Activated gamma-delta T cell treated with Interleukin-2 at 50 U/mL for 16 hours (primary cell): ENCODE results near the gene SASH3.
A peak's percentile ranks its signal among the peaks of the same experiment; 100 is the strongest.
"Not testable (repeated sequence)": the region's sequence is repeated elsewhere in the genome, so short reads cannot be mapped to it uniquely, and the experiment has no call there.

ENCODE experiments used
- DNase-seq: peaks from one replicate; pipeline ENCODE4 v3.0.0-alpha.2; 2020

The SASH3 gene

GRCh38 chrX:129779747-129780146, at the start of gene SASH3:
Gene SASH3, plus strand, starts transcription at chrX:129779949. Its CDS starts 149 bp downstream, at chrX:129780098.
- DNase-seq: peak; percentile 71

GRCh38 chrX:129731228-129731627, 48.5 kb upstream of the SASH3 start:
- no peak for DNase-seq

GRCh38 chrX:129732857-129733256, 46.9 kb upstream of the SASH3 start:
- no peak for DNase-seq

- DNase-seq: no peak
Measured at GRCh38 chrX:129733335-129733734, 46.4 kb upstream of the SASH3 start.

- no peak for DNase-seq
Measured at GRCh38 chrX:129736491-129736890, 43.3 kb upstream of the SASH3 start.

DNA sequence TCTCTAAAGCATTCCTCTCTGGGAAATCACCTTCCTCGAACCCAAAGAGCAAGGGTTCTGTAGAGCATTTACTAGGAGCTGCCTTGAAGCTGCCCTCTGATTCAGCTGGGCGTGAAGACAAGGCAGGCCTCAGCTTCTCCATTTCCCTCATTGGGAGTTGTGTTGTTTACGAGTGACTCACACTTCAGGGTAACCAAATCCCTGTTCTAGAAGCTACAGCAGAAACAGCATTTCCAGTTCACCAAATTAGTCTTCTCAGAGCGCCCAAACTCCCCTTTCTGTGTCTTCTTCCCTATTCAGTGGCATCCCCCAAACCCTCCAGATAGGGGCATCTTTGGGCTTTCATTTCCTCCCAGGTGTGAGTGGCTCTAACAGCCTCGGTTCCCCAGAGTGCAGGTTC, 41.8 kb upstream of the SASH3 start:
- DNase-seq: no peak

- DNase-seq: no peak
Measured at GRCh38 chrX:129738466-129739308, 41.1 kb upstream of the SASH3 start, which contains the start of gene XPNPEP2. Gene XPNPEP2, plus strand, starts transcription at chrX:129738979. Its CDS starts 235 bp downstream, at chrX:129739214.

- DNase-seq: no peak
Measured at GRCh38 chrX:129739578-129739977, 40.2 kb upstream of the SASH3 start.

DNA sequence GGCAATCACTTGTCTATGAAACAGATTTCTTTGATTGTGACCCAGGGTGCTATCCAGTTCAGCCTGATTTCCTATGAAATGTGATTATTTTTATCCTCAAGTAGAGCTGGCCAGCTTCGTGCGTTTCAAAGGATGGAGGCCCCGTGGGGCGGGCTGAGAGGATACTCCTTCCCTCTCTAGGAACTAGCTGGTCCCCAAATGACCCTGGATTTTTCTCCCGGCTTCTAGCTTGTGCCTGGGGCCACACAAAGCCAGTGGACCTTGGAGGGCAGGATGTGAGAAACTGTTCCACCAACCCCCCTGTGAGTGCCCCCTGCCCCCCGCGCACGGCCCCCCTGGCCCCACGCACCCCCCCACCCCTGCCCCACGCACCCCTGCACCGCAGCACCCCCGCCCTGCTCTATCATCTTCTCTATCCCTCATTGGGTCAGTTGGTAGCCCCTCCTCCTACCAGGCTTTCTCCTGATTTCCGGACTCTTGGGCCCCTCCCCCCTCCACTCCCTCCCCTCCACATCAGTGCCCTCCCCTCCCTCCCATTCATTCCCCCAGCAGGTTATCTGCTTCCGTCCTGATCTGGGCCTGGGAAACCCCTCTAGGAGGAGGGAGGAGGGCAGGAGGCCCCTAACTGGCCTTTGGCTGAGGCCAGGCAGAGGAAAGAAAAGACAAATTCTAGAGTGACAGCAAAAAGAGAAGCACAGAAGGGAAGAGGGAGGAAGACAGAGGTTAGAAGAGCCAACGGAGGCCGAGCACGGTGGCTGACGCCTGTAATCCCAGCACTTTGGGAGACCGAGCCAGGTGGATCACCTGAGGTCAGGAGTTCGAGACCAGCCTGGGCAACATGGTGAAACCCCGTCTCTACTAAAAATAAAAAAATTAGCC, 37.6 kb upstream of the SASH3 start:
- DNase-seq: no peak

- DNase-seq: not testable (repeated sequence)
Measured at GRCh38 chrX:129742759-129743152, 37.0 kb upstream of the SASH3 start.

DNA sequence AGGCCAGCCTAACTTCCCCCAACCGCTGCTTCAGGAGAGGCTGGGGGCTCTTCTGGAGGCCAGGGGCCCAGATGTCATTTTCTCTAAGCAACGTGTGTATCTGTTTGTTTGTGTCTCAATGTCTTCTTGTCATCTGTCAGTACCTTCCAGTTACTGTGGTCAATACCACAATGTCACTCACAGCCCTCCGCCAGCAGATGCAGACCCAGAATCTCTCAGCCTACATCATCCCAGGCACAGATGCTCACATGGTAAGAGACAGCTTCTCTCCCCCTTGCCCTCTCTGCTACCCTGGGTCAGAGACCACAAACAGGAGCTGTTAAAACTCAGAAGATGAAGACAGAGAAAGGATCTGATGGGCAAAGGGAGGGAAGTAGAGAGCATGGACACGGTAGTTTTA, 35.9 kb upstream of the SASH3 start:
- DNase-seq: no peak

- no peak for DNase-seq
Measured at GRCh38 chrX:129744861-129745321, 34.9 kb upstream of the SASH3 start.

DNA sequence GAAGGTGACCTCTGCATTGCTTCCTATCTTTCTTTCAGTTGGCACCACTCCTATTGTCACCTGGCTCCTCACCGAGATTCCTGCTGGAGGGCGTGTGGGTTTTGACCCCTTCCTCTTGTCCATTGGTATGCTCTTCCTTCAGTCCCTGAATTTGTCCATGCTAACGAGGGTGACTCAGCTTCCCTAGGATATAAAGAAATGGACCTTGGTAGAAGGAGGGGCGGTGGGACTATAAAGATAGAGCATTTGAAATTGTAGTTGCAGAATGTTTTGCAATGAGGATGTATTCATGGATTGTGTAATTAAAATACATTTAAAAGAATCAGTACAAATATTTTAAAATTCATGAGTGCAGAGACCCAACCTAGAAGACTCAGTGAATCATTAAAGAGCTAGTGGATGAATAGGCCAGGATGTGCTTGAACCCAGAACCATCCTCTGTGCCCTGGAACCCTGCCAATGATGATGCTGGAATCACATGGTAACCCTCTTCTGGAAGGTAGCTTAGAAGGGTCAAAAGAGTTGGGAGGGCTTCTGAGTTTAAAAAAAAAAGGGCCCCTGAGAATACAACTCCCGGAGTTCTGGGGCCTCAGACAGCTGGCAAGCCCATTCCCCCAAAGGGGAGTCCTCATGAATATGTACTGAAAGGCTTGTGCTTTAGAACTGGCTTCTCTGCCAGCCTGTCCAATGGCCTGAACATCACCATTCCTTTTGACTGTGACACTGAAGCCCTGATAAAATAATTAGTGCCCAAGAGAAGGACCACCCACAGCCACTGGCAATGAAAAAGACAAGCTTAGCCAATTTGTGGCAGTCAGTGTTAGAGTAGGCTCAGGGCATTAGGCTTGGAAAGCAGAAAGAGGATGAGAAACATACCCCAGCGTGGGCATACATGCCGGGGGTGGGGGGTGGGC, 32.9 kb upstream of the SASH3 start:
- no peak for DNase-seq

DNA sequence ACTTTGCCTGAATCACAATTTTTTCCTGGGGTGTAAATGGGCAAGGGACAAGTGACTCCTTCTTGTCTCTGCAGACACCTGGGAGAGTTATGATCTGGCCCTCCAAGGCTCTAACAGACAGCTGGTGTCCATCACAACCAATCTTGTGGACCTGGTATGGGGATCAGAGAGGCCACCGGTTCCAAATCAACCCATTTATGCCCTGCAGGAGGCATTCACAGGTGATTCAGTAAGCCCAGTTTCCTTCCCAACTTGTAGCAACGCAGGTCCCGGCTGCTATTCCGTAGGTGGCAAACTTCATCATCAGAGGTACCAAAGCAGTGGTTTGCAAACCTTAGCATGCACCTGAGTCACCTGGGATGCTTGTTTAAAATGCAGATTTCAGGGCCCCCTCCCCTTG, 32.2 kb upstream of the SASH3 start:
- DNase-seq: no peak

DNA sequence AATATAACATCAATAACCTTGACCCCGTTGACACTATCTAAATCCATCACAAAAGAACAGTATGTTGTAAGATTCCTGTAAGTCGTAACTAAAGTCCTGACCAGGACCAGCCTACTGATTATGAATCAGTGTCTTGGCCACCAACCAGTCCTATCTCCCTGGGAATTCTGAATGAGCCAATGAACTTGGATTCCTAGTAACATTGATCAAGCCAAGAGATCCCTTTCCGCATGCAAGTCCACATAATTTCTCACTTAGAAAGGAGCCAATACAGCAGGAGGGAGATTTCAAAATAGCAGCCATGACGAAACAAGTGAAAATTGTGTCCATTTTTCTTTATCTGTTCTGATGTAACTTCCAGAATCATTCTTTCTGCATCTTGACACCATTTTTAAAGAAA, 31.4 kb upstream of the SASH3 start:
- DNase-seq: no peak

- DNase-seq: no peak
Measured at GRCh38 chrX:129749069-129749468, 30.7 kb upstream of the SASH3 start.

GRCh38 chrX:129750971-129751370, 28.8 kb upstream of the SASH3 start:
- DNase-seq: no peak

DNA sequence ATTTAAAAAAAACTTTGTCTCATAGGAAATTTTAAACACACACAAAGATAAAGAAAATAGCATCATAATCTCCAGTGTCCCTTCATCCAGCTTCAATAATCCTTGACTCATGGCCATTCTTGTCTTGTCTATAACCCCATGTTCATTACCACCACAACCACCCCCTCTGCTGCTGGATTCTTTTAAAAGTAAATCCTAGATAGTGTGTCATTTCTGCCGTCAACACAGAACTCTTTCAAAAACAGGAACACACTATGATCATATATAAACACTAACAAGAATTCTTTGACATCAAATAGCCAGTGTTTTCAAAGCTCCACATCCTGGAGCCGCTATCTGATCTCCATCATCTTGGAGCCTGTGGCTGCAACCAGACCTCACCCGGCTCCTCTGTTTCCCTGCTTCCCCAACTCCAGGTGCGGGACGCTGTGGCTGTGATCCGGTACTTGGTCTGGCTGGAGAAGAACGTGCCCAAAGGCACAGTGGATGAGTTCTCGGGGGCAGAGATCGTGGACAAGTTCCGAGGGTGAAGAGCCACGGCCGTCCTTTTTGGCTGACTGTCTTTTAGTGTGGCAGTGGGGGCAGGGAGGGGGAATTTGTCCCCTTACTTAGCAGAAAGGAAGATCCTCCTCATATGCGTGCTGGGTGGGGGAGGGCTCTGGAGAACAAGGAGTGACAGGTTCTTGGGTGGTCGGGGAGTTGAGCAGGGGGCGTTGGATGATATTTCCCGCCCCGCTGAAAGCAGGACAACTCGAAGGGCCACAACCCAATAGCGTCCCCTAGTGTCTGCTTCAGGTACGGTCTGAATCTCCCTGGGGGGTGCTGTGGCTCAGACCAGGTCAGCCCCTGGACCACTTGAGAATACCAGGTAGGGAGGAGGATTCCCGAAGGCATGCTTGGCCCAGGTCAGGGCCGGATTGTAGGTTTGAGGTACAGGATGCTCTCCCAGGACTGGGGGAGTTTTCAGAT, 25.4 kb upstream of the SASH3 start:
- no peak for DNase-seq

DNA sequence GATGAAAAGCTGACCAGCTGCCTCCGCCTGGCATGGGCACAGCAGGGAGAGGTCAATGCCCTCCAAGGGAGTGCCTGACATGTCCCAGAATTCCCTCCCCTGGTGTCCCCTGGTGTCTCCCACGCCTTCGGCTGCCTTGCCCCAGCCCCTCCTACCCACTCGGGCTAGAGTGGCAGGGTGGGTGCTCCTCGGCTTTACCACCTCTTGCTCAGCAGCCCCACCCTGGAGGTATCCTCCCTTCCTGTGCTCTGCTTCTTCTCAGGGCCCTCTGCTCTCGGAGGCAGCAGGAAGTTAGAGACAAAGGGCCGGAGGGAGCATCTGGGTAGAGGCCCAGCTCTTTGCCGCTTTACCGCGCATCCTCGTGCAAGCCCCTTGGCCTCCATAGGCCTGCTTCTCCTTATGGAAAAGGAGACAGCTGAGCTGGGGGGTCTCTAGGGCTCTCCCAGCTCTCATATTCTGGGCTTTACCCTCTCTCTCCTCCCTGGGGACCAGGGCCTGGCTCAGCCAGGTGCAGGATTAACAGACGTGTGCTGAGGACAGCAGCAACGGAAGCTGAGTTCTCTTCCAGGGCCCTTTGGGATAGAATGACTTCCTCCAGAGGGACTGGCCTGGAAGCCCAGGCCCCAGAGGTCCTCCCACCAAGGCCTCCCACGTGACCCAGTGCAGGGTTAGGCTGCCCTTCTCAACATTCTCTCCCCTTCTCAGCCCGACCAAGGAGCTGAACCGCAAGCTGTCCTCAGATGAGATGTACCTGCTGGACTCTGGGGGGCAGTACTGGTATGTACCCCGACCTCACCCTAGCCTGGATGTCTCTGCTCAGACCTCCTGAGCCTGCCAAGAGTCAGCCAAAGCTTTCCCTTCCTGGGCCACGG, 23.7 kb upstream of the SASH3 start:
- peak; percentile 27 for DNase-seq

GRCh38 chrX:129759576-129760061, 20.1 kb upstream of the SASH3 start:
- DNase-seq: peak; percentile 55
